EH (cell line): ENCODE results near the gene ALKBH7.
"Not testable (repeated sequence)": the region's sequence is repeated elsewhere in the genome, so short reads cannot be mapped to it uniquely, and the experiment has no call there.

Source experiments
- DNase-seq: peaks from one replicate; pipeline ENCODE4 v3.0.0-alpha.2; 2015; ENCODE audit warnings: low read depth

The ALKBH7 gene

DNA sequence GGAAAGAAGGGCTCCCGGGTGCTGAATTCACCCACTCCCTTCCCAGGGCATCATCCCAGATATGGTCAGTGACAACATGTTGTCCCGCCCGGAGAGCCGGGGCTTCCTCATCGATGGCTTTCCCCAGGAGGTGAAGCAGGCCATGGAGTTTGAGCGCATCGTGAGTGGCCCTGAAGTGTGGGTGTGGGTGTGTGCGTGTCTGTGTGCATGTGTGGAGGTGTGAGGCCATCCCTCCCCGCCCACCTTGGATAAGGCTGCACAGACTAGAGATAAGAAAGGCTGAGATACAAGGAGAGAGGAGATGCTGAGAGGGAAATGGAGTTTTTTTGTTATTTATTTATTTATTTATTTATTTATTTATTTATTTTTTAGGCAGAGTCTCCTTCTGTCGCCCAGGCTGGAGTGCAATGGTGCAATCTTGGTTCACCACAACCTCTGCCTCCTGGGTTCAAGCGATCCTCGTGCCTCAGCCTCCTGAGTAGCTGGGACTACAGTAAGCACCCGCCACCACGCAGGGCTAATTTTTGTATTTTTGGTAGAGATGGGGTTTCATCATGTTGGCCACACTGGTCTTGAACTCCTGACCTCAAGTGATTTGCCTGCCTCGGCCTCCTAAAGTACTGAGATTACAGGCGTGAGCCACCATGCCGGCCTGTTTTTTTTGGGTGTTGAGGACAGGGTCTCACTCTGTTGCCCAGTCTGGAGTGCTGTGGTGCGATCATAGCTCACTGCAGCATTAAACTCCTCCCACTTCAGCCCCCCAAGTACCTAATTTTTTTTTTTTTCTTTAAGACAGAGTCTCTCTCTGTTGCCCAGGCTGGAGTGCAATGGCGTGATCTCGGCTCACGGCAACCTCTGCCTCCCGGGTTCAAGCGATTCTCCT is 27.7 kb downstream of the ALKBH7 start:
- DNase-seq = not testable (repeated sequence)

DNA sequence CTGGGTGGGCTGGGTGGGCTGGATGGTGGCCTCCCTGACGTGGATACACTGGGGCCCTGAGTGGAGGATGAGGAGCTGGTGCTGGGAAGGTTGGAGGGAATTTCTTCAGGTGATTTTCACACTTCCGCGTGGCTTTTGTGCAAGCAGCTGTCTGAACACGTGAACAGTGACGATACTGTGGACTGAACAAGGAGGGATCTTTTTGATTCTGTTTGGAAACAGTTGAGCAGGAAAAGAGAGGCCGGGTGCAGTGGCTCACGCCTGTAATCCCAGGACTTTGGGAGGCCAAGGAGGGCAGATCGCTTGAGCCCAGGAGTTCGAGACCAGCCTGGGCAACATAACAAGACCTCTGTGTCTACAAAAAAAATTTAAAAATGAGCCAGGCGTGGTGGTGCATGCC is 29.5 kb downstream of the ALKBH7 start:
- no peak for DNase-seq

DNA sequence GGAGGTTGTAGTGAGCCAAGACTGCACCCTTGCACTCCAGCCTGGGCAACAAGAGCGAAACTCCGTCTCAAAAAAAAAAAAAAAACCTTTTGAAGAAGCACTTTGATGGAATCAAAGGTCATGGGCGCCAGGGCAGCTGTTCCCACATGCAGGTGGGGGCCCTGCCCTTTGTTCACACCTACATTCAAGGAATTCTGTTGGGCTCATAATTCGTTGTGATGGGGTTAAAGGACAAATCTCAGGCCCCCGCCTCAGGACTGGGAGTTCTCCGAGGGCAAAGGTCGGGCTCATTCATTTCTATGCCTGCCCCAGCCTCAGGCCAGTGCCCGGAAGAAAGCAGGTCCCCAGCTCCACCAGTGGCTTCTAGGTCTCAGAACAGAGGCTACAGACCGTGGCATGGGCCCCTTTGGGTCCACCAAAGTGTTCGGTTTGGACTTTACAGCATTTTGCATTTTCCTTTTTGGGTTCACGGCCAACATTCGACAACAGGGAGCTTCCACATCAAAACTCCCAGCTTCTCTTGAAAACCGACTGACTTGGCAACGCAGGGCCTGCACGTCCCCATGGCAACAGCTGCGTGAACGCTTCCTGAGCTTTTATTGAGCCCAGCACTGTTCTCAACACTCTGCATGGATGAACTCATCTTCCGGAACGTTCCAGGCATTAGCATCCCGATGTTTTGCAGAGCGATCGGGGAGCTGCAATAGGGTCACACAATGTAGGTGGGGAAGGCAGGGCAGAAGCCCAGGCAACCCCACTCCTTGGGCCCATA is 30.4 kb downstream of the ALKBH7 start:
- DNase-seq = peak; percentile 53

DNA sequence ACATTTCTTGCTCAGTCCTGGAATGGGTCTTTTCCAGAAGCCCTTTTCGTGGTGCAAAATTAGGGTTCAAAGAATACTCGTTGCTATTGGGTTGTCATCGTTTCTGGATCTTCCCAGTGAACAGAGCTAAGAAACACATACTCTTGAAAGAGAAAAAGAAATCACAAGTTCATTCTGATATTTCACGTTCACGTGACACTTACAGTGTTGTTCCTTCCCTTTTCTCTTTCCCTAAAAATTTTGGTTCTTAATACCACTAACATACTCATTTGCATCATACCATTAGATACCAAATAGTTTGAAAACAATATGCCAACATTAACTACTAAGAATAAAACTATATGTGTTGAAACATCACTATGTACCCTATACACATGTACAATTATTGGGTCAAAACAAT is 33.8 kb downstream of the ALKBH7 start:
- DNase-seq = no peak

DNA sequence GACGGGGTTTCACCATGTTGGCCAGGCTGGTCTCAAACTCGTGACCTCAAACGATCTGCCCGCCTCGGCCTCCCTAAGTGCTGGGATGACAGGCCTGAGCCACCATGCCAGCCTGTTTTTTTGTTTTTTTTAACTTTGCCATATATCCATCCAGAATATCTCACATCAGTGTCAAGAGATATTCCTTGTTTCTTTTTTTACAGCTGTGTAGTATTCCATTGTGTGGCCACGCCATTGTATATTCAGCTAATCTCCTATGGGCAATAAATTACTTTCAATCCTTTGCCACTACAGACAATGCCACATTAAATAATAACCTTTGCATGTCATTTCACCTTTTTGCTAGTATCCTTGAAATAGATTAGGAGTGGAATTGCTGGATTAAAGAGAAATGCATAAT is 36.8 kb downstream of the ALKBH7 start:
- DNase-seq = no peak

DNA sequence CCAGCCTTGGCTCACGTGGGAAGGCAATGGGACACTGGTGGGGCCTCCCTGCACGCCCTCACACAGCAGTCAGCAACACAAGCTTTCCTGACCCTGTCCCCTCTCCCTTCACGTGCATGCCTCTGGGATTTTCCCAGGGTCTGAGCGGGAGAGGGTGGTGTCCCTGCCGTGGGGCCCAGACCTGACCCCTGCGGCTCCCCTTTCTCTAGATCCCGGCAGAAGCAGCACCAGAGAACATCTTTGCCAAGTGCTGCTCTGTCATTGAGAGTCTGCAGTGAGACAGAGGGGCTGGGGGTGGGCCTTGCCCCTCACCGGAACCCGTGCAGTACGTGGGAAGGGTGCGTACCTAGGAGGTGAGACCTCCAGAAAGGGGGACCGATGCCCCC is 39.5 kb downstream of the ALKBH7 start:
- no peak for DNase-seq

DNA sequence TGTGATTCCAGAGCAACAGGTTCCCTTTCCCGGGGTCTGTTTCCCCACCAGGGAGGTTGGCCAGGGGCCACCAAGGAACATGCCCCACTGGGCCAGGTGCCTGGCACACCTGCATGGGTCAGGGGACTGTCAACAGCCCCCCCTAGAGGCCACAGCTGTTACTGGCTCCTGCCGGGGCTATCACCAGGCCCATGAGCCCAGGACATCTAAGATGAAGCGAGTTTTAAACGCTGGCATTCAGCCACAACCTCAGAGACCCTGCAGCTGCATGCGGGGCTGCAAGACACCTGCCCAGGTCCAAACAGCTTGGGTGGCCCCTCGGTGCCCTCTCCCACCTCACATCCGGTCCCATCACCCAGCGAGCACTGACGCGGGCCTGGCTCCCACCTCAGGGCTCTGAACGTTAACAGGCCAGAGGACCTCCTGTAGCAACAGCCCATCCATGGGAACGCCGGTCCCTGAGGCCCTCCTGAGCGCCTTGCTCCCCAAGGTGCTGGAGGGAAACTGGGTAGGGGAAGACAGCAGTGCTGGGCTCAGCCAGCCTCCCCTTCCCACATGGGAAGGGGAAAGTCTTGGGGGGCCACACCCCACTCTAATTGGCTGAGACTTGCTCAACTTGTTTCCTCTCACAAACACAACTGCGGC is 40.0 kb downstream of the ALKBH7 start:
- DNase-seq = peak; percentile 11

DNA sequence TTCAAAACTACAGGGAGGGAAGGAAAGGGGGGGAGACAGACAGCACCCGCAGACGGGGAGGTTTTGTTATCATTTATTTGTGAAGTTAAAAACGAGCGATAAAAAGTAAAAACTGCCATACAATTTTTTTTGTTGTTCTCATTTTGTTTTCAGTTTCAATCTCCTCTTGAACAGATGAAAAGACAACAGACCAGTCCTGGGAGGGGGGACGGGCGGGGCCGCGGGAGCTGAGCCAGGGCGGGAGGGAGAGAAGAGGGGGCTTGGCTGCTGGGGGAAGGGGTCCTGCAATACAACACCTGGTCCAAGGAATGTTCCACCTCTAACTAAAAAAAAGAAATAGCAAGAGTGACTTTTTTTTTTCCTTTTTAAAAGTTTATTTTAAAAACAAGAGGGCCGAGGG is 40.7 kb downstream of the ALKBH7 start:
- DNase-seq = no peak

DNA sequence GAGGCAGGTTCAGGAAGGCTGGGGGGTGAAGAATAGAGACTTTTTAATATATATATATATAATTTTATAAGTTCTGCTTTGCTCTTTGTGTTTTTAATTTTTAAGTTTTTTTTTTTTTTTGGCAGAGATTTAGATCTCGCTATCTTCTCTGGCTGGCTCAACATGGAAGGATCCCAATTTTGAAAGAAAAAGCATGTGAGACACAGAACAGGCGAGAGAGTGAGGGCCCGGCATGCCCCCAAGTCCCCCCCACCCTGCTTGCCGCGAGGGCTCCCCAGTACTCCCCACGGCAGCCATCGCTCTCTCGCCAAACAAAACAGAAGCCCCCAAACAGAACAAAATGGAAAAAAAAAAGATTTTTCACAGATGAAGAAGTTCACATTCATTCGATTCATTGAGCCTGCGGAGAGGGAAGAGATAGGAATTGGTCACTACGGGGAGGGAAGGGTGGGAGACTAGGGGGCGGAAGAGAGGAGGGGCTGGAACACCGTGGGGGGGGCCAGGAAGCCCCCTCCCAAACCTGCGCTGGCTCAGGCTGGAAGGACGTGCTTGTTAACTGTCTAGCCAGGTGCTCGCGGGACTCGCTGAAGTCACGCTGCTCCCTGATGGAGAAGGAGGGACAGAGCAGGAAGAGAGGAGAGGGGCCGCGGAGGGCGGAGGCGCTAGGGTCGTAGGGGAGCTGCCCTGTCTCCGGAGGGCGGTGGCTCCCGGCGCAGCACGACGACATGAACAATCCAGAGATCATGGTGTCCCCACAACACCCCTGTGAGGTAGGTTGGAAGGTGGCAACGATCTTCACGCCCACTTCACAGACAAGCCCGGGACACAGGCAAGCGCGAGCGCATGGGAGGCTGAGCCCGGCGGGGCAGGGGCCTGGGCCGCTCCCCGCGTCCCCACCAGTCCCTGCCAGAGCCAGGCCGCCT is 41.4 kb downstream of the ALKBH7 start:
- no peak for DNase-seq

DNA sequence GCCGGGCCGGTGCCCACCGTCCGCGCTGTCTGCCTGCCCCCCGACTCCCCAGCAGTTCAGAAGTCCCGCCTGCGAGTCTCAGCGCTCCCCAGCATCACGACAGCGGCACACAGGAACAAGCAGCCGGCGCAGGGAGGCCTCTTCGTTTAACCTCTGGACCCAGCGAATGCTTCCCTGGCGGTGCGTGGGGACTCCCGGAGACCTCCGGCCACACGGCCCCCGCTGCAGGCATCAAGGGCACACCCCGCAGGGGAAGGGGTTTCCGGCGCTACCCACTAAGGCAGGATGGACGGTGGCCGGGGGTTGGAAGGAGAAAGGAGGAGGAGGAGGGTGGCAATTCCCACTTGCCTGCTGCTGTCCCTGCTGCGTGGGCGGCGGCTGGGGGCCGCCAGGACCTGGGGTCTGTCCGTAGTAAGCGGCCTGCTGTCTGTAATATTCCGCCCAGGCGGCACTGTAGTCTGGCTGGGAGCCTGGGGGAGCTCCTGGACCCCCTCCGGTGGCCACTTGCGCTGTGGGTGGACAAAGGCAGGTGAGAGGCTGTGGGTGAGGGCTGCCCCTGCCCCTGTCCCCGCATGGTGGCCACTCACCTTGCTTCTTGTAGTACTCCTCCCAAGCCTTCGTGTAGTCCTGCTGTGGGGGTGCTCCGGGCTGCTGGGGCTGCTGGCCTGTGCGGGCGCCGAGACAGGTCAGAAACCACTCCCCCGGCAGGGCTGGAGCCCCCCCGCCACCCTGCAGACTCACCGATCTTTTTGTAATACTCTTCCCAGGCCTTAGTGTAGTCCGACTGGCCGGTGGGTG is 42.4 kb downstream of the ALKBH7 start:
- DNase-seq = no peak

DNA sequence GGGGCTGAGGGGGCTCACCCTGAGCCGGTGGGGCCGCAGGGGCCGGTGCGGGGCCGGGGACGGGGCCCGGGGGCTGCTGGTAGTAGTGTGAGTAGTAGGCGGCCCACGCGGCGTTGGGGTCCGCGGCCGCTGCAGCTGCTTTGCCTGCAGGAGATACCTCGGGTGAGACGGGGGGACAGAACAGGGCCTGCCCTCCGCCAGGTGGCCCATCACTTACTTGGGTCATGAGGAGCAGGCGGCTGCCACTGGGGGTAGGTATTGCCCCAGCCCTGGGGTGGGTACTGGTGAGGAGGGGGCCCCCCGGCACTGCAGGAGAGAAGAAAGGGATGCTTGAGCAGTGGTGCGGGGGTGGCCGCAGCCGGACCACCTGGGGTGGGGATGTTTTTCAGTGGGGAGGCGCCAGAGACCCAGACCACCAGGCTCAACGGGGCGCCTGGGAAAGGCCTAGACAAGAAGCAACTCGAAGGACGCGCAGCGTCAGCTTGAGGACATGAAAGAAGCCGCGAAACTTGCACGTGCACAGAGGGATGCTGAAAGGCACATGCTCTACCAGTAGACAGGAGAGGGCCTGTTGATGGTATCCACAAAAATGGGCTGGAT is 43.1 kb downstream of the ALKBH7 start:
- no peak for DNase-seq

DNA sequence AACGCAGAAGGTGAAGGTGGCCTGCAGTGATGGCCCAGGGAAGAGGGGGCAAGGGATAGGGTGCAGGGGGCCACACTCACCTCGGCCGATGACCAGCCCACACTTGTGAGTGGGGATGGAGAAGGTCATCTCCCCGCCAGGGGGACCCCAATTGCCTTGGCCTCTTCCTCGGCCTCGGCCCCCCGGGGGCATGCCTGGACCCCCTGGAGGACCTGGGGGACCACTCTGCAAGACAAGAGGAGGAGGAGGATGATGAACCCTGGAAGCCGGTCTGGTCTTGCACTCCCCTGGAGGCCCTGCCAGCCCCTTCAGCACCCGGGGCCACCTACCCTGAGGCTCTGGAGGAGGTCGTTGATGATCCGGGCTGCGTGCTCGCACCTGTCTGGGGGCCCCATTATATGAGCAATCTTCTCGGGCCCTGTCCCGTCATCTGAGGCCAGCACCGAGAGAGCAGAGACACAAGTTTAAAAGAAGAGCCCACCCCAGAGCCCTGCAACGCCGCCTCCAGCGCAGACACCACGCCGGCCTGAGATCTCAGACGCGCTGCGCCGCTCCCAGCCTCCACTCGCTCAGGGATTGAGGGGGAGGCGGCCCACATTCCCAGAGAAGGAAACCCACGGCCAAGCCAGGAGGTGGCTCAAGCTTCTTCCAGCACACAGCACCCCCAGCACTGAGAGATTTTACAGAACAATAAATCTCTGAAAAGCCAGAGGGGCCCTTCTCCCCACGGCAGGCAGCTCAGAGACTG is 44.2 kb downstream of the ALKBH7 start:
- no peak for DNase-seq

DNA sequence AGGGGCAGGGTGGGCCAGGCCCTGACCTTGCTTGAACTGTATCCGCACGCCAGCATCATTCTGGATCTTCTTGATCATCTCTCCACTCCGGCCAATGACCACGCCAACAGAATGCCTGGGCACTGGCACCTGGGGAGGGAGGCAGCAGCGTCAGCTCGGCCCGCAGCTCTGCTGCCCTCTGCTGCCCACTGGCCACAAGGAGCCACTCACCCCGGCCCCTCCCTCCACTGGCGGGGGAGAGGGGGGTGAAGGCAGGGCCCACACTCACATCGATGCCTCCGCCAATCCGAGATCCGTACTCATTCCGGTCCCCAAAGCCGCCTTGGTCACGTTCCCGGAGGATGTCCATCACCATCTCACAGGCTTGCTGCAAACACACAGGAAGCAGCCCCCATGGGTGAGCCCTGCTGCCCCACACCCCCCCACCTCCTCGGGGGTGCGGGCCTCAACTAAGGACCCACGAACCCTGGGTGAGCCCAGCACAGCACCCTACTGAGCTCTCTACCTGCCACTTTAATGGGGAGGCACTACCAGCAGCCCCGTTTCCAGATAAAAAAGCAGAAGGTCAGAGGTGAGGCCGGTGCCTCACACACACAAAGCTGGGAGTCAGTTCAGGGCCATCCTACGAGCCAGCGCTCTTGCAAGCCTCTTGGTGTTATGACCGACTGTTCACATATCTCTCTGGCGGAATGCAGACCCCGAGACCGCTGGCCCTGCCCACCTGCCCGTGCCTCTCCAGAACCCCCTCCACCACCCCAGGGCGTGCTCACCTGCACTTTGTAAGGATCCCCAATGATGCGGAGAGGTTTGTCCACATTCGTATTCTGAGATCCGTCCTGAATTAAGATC is 45.3 kb downstream of the ALKBH7 start:
- peak; percentile 25 for DNase-seq

DNA sequence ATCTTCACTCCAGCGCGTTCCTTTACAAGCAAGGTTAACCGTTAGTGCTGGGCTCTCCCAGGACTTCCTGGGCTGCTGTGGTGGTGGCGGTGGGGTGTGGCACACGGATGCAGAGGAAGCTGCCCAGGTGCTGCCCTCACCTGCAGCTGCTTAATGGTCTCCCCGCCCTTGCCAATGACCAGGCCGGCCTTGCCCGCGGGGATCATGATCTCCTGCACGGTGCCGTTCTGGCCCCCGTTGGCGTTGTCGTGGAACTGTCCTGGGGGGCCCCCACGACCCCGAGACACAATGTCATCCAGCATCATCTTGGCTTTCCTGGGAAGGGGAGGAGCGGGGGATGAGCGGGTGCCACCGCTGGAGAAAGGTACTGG is 46.0 kb downstream of the ALKBH7 start:
- DNase-seq = no peak

DNA sequence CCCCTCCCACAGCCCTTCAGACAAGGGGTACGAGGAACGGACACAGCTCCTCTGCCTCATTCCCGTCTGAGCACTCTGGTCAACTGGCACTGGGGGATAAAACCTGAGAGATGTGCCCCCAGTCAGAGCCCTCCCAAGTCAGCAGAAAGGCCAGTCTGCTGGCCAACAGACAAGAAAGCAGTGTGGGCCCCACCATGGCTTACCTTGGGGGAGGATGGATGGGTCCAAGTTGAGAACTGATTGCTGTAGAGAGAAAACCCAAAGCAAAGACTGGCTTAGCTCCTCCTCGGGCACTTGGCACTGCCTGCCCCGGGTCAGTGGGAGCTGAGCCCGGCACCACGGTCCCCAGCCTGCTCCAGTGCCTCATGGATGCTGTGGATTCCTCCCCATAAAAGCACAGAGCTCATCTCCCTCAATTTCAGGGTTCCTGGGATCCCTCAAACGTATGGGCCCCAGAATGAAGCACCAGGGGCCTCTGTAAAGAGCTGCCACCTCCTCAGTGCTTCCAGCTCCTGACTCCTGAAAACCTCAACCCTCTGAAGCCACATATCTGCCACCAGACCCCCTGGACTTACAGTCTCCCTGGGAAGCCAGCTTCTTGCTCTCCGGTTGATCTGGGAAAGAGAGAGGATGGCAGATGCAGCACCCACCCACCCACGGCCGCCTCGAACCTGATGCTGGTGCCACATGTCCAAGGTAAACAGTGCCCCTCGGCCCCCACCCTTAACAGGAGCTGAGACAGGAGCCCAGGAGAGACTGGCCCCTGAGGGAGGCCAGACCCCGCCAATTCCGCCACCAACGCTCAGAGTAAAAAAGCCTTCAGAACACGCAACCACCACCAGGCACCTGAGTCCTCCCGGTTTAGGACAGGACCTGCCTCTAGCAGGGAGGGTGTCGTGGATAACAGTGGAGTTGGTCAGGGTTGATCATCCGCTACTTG is 48.8 kb downstream of the ALKBH7 start:
- no peak for DNase-seq

DNA sequence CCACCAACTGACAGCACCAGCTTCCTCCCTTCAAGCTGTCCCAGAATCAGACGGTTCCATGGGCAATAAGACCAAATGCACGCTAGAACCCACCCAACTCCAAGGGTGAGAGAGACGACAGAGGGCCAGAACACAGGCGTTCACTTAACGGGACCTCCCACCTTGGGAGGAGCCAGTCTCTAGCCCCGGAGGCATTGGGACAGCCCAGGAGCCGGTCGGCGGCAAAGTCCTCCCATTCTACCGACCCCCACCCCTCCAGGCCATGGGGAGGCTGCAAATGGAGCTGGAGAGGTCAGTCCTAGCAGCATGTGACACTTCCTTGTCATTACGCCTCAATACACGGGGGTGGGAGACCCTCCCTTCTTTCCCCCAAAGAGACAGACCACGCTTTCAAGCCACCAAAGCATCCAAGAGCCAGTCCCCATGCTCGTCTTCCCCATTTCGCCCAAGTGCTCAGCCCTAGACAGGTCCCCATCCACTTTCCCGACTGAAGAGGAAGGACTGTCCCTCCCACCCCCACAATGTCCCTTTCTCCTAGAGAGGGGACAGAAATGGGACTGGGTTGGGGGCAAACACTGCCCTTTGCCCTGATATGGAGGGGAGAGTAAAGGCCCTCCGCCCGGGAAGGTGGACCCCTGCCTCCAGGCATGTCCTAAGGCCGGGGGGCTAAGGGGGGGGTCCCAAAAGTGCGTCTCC is 51.1 kb downstream of the ALKBH7 start:
- DNase-seq = peak; percentile 66
